Raji (cell line): Measurements from ENCODE around the gene RAD51B.

ENCODE experiments used
- POLR2A ChIP-seq: IDR thresholded peaks from 2 replicates; pipeline ENCODE4 v1.6.1; 2011; ENCODE audit warnings: low read depth, low read length, control low read depth; ENCODE audit not compliant: insufficient read depth

The RAD51B gene

GRCh38 chr14:67817750-67818438 lies 1.7 kb upstream of the RAD51B start:
- no peak for TF ChIP-seq POLR2A

GRCh38 chr14:67820428-67820971 lies 921 bp downstream of the RAD51B start:
- no peak for TF ChIP-seq POLR2A

DNA sequence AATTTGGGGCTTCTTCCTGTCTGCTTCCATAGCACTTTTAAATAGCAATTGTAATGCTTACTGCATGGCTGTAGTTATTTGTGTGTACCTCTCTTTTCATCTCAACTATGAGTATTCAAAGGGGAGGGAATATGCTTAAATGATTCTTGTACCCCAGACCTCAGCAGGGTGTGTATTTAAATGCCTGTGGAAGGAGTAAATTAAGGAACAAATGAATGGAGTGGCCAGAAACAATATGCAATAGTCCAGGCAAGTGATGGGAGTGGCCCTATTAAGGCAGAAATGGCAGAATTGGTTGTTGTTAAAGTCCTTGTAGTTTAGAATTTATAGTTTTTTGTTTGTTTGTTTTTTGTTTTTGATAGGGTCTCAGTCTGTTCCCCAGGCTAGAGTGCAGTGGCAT lies 1.5 kb downstream of the RAD51B start:
- TF ChIP-seq POLR2A = no peak

DNA sequence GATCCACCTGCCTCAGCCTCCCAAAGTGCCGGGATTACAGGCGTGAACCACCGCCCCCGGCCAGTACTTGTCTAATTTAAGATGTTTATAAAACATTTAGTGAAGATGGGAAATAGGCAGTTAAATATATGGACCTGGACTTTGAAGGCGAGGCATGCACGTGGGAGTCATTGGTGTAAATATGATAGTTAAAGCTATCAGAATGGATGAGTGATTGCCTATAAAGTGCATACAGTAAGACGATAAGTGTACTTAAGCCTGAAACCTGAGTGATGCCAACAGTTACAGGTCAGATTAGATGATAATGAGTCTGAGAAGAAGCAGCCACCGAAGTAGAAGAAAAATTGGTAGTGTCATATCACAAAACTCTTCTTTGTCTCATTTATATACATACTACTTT lies 11.5 kb downstream of the RAD51B start:
- TF ChIP-seq POLR2A = no peak

GRCh38 chr14:67833403-67833802 lies 13.8 kb downstream of the RAD51B start:
- TF ChIP-seq POLR2A = no peak

DNA sequence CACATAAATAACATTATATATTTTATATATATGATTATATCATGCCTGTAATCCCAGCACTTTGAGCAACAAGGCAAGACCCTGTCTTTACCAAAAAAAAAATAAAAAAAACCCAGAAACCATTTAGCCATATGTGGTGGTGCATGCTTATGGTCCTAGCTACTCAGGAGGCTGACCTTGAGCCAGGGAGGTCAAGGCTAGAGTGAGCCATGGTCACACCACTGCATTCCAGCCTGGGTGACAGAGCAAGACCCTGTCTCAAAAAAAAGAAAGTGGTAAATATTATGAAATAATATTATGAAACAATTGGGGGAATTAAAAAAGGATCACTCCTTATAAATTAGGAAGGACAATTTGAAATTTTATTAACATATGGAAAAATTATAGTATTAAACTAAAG lies 16.0 kb downstream of the RAD51B start:
- TF ChIP-seq POLR2A = no peak

DNA sequence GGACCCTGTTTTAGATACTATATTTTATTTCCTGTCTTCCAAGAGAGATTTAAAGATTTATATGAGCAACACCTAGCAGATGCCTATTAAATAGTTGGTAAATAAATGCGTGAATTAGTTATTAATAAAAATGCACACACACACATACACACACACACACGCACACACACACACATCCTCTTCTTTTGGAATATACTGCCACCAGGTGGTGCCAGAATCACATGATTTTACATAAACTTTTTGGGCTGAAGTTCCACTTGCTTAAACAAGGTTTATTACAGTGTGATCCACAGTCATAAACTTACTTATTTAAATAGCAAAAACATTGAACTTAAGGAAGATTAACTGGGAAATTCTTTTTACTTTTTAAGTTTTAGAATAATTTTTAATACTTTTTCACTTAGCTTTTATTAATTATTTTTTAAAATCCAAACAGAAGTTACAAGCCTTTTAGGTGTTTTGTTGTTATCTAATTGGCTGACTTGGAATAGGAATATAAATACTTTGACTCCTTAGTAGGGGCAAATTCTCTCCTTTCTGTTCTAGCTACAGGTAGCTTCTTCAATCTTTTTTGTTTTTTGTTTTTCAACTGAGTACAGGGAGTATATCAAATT lies 17.5 kb downstream of the RAD51B start:
- TF ChIP-seq POLR2A = no peak

- no peak for TF ChIP-seq POLR2A
Measured at GRCh38 chr14:67846029-67846610, 26.5 kb downstream of the RAD51B start.

DNA sequence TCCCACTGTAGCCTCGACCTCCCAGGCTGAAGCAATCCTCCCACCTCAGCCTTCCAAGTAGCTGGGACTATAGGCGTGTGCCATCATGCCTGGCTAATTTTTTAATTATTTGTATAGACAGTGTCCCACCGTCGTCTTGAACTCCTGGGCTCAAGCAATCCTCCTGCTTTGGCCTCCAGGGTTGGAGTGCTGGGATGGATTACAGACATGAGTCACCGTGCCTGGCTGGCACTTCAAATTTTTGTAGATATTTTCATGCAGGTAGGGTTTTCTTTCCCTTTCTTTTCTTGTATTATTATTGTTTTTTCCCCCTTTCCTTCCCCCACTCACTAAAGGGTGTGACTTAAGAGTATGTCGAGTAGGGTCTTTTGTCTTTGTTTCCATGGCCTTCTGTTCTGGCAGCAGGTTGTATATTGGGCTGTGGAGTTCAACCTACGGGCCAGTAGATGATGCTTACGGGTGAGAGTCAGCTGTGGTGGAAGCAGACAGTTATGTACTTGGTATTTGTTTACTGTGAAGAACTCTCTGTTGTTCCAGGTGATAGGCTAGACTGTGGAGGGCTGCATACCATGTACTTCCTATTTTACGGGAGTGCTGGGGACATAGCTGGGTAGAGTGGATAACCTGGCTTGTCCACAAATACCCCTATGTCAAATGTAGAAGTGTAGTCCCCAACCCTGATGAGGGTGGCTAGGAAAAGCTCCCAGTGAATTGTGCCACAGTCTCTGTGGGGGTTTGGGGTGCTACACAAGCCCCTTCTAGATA lies 30.7 kb downstream of the RAD51B start:
- no peak for TF ChIP-seq POLR2A

DNA sequence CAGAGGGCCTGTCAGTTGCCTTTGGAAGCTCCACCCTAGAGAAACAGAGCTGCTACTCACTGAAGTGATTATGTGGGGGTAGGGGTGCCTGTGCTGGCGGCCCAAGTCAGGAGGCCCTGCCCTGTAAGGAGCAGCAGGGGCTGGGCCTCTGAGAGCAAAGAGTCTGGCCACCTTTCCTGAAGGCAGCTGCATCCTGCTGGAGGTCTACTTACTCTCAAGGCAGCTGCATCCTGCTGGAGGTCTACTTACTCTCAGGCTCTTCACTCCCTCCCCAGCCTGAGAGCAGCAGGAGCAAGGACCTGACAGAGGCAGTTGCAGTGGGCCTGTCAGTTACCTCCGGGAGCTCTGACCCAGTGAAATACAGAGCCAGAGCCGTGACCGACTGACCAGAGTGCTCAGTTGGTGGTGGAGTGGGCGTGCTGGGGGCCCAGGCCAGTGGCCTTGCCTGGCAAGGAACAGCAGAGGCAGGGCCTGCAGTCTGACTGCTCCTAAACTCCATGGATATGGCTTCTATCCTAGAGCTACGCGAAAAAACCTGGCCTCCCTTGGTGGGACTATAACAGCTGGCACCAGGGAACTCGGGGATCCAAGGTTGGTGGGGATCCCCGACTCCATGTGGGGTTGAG lies 32.3 kb downstream of the RAD51B start:
- TF ChIP-seq POLR2A = no peak

- no peak for TF ChIP-seq POLR2A
Measured at GRCh38 chr14:67852926-67853604, 33.5 kb downstream of the RAD51B start.

DNA sequence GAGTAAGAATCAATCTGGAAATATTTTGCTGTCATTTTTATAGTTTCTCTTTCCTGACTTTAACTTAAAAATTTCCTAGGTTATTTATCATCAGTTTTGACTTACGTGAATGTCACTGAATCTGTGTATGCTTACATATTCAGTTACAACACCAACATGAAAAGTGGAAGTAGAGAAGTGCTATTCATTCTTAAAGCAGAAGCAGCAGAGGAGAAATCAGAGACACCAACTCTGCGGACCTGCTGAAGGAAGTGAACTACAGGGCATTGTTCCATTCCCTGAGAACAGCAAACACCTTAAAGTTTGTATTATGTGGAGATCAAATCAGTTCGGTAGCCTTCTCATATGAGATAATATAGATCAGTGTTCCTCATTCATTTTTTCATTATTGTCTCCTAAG lies 34.1 kb downstream of the RAD51B start:
- TF ChIP-seq POLR2A = no peak

- no peak for TF ChIP-seq POLR2A
Measured at GRCh38 chr14:67856827-67857226, 37.2 kb downstream of the RAD51B start.

DNA sequence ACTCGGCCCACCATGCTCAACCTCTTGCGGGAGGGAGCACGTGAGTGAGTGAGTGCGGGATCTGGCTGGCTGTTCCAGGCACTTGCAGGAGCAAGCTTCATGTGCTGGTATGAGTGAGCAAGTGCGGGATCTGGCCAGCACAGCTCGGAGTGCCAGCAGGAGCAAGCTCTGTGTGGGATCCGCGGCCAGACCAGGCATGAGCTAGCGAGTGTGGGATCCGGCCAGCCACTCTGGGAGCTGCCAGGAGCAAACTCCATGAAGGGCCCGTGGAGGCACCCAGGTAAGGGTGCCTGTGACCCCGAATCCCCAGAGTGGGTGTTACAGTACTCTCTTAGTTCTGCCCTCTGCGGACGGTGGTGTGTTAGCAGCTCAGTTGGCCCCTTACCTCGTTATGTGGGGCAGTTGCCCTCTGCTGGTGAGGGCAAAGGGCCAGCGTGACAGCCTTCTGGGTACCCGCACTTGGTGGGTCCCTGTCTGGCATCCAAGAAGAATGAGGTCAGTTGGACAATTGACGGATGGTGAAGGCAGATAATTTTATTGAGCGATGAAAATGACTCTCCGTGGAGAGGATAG lies 38.3 kb downstream of the RAD51B start:
- no peak for TF ChIP-seq POLR2A

- TF ChIP-seq POLR2A = no peak
Measured at GRCh38 chr14:67859169-67859749, 39.7 kb downstream of the RAD51B start.
